Measurements from ENCODE around the gene BNIP3. TPM values are rescaled to one million over a fixed set of nuclear protein-coding genes. Genes with fewer than 3 reads are reported as not detected.

BNIP3 gene
- total RNA-seq, 1 donor from 2014 or later, result 112 TPM

DNA sequence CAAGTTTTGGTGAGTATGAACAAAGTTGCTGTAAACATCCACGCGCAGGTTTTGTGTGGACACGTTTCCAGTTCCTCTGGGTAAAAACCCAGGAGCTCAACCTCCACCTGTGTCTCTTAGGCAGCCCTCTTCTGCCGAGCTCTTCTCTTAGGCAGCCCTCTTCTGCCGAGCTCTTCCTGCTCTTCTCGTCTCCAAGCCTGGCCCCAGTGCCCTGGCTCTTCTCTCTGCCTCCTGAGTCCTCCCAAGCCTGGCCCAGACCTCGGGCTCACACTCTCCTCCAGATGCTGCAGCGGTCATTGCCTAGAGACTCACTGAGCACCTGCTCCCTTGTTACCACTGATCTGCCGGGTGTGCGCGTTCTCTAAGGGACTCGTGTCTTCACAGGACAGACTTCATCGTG lies 38.7 kb upstream of the BNIP3 start:
- H3K4me3 ChIP-seq (ENCODE audit: insufficient read depth, low read depth, low read length), result no peak overlapping the region
- H3K4me3 Mint-ChIP-seq (ENCODE audit: unreplicated experiment), result no peak overlapping the region
- TF ChIP-seq CTCF (IDR thresholded peaks at IDR 0.05; ENCODE audit: insufficient read depth, low read depth, low read length), result no peak
- TF ChIP-seq EZH2 (IDR thresholded peaks at IDR 0.05; ENCODE audit: insufficient read depth, low read length), result no peak

DNA sequence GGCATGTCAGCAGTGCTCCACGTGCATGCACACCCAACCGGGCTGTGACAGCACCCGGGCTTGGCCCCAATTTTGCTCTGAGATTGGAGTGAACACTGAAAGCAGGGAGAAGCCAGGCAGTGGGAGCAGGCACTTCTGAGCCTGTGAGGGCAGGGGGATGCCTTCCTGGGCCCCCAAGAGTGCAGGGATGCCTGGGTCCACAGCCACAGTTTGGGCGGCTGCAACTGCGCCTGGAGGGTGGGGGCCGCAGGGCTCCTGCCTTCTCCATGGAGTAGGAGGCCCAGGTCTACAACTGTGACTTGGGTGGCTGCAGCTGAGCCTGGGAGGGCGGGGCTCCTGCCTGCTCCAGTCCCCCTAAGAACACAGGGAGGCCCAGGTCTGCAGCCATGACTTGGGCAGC lies 37.6 kb upstream of the BNIP3 start:
- no peak for DNase-seq (ENCODE audit: low read depth)
- no peaks in the 10 kb centered on the region for H4K20me1 ChIP-seq (ENCODE audit: insufficient read depth, low read length)
- TF ChIP-seq CTCF (IDR thresholded peaks at IDR 0.05; ENCODE audit: insufficient read depth, low read depth, low read length) (no peak), EZH2 (IDR thresholded peaks at IDR 0.05; ENCODE audit: insufficient read depth, low read length) (no peak)
- H3K36me3 ChIP-seq (ENCODE audit: insufficient read depth, low read length), result no peaks in the 10 kb centered on the region
- Mint-ChIP-seq H3K36me3 (ENCODE audit: low read depth, unreplicated experiment) (no peaks in the 10 kb centered on the region), H3K9me3 (ENCODE audit: unreplicated experiment) (peaks cover 1% of the 10 kb centered on the region), H3K4me3 (ENCODE audit: unreplicated experiment) (no peak overlapping the region), H3K27me3 (ENCODE audit: low read depth, unreplicated experiment) (peaks cover 33% of the 10 kb centered on the region), H3K27ac (ENCODE audit: unreplicated experiment) (no peak overlapping the region), H3K4me1 (ENCODE audit: low read depth, unreplicated experiment) (no peaks in the 10 kb centered on the region)
- no peak overlapping the region for H2AFZ ChIP-seq (ENCODE audit: low read depth, low read length)
- H3K9ac ChIP-seq (ENCODE audit: low read length), result no peak overlapping the region
- FAIRE-seq, result no peak
- no peaks in the 10 kb centered on the region for H3K79me2 ChIP-seq (ENCODE audit: insufficient read depth, low read length)
- no peaks in the 10 kb centered on the region for H3K9me3 ChIP-seq (ENCODE audit: insufficient read depth, low read depth, low read length)
- H3K4me1 ChIP-seq (ENCODE audit: insufficient read depth, low read length), result no peaks in the 10 kb centered on the region
- no peak overlapping the region for H3K4me3 ChIP-seq (ENCODE audit: insufficient read depth, low read depth, low read length)
- peaks cover 9% of the 10 kb centered on the region for H3K27me3 ChIP-seq (ENCODE audit: insufficient read depth, low read length)
- H3K4me2 ChIP-seq (ENCODE audit: low read length), result no peak overlapping the region
- H3K27ac ChIP-seq (ENCODE audit: low read depth, low read length), result no peak overlapping the region

More for the DNA sequence above, 38.7 kb upstream of the BNIP3 start:
- H3K9ac ChIP-seq (ENCODE audit: low read length), result no peak overlapping the region
- no peaks in the 10 kb centered on the region for H3K36me3 ChIP-seq (ENCODE audit: insufficient read depth, low read length)
- H3K27ac Mint-ChIP-seq (ENCODE audit: unreplicated experiment), result no peak overlapping the region
- peaks cover 9% of the 10 kb centered on the region for H3K27me3 ChIP-seq (ENCODE audit: insufficient read depth, low read length)
- no peaks in the 10 kb centered on the region for H3K36me3 Mint-ChIP-seq (ENCODE audit: low read depth, unreplicated experiment)
- no peak overlapping the region for H3K4me2 ChIP-seq (ENCODE audit: low read length)
- FAIRE-seq (no peak), DNase-seq (ENCODE audit: low read depth) (no peak)
- no peaks in the 10 kb centered on the region for H3K4me1 ChIP-seq (ENCODE audit: insufficient read depth, low read length)
- H4K20me1 ChIP-seq (ENCODE audit: insufficient read depth, low read length), result no peaks in the 10 kb centered on the region
- no peak overlapping the region for H2AFZ ChIP-seq (ENCODE audit: low read depth, low read length)
- no peaks in the 10 kb centered on the region for H3K9me3 ChIP-seq (ENCODE audit: insufficient read depth, low read depth, low read length)
- no peaks in the 10 kb centered on the region for H3K4me1 Mint-ChIP-seq (ENCODE audit: low read depth, unreplicated experiment)
- H3K79me2 ChIP-seq (ENCODE audit: insufficient read depth, low read length), result no peaks in the 10 kb centered on the region
- H3K9me3 Mint-ChIP-seq (ENCODE audit: unreplicated experiment), result peaks cover 1% of the 10 kb centered on the region
- peaks cover 40% of the 10 kb centered on the region for H3K27me3 Mint-ChIP-seq (ENCODE audit: low read depth, unreplicated experiment)
- H3K27ac ChIP-seq (ENCODE audit: low read depth, low read length), result no peak overlapping the region

DNA sequence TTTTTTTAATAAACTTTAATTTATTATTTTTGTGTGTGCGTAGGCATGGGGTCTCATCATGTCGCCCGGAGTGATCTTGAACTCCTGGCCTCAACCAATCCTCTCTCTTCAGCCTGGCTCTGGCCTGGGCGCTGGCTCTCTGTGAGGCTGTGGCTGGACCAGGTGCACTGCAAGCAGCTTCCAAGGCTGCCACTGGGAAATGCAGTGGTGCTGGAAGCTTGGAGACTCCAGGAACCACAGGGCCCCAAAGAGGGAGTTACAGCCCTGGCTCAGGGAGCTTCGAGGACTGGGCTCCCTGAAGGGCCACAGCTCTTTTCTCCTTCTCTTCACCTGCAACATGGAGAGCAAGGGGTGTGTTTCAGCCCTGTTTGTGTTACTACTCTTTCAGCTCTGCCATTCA lies 36.7 kb upstream of the BNIP3 start:
- H3K4me3 ChIP-seq (ENCODE audit: insufficient read depth, low read depth, low read length), result no peak overlapping the region
- H4K20me1 ChIP-seq (ENCODE audit: insufficient read depth, low read length), result no peaks in the 10 kb centered on the region
- H3K4me2 ChIP-seq (ENCODE audit: low read length), result no peak overlapping the region
- H3K4me1 ChIP-seq (ENCODE audit: insufficient read depth, low read length), result no peaks in the 10 kb centered on the region
- no peak overlapping the region for H3K27ac ChIP-seq (ENCODE audit: low read depth, low read length)
- peaks cover 27% of the 10 kb centered on the region for H3K27me3 Mint-ChIP-seq (ENCODE audit: low read depth, unreplicated experiment)
- no peak overlapping the region for H3K9ac ChIP-seq (ENCODE audit: low read length)
- H3K9me3 Mint-ChIP-seq (ENCODE audit: unreplicated experiment), result peaks cover 1% of the 10 kb centered on the region
- no peaks in the 10 kb centered on the region for H3K4me1 Mint-ChIP-seq (ENCODE audit: low read depth, unreplicated experiment)
- no peaks in the 10 kb centered on the region for H3K36me3 Mint-ChIP-seq (ENCODE audit: low read depth, unreplicated experiment)
- FAIRE-seq (no peak), DNase-seq (ENCODE audit: low read depth) (no peak)
- no peak overlapping the region for H2AFZ ChIP-seq (ENCODE audit: low read depth, low read length)
- no peaks in the 10 kb centered on the region for H3K36me3 ChIP-seq (ENCODE audit: insufficient read depth, low read length)
- H3K27me3 ChIP-seq (ENCODE audit: insufficient read depth, low read length), result peaks cover 6% of the 10 kb centered on the region
- H3K9me3 ChIP-seq (ENCODE audit: insufficient read depth, low read depth, low read length), result no peaks in the 10 kb centered on the region
- H3K4me3 Mint-ChIP-seq (ENCODE audit: unreplicated experiment), result no peak overlapping the region
- no peak overlapping the region for H3K27ac Mint-ChIP-seq (ENCODE audit: unreplicated experiment)
- TF ChIP-seq CTCF (IDR thresholded peaks at IDR 0.05; ENCODE audit: insufficient read depth, low read depth, low read length), result no peak
- TF ChIP-seq EZH2 (IDR thresholded peaks at IDR 0.05; ENCODE audit: insufficient read depth, low read length), result no peak
- H3K79me2 ChIP-seq (ENCODE audit: insufficient read depth, low read length), result no peaks in the 10 kb centered on the region

All from astrocyte (in vitro differentiated cells and primary cell).